GM04503 (cell line): ENCODE measurements around the gene SLC12A4.
"Not testable (repeated sequence)": the region's sequence is repeated elsewhere in the genome, so short reads cannot be mapped to it uniquely, and the experiment has no call there.

Experiments
- DNase-seq: peaks from one replicate; pipeline ENCODE4 v3.0.0-alpha.2; 2012; ENCODE audit warnings: low read depth

SLC12A4 gene

DNA sequence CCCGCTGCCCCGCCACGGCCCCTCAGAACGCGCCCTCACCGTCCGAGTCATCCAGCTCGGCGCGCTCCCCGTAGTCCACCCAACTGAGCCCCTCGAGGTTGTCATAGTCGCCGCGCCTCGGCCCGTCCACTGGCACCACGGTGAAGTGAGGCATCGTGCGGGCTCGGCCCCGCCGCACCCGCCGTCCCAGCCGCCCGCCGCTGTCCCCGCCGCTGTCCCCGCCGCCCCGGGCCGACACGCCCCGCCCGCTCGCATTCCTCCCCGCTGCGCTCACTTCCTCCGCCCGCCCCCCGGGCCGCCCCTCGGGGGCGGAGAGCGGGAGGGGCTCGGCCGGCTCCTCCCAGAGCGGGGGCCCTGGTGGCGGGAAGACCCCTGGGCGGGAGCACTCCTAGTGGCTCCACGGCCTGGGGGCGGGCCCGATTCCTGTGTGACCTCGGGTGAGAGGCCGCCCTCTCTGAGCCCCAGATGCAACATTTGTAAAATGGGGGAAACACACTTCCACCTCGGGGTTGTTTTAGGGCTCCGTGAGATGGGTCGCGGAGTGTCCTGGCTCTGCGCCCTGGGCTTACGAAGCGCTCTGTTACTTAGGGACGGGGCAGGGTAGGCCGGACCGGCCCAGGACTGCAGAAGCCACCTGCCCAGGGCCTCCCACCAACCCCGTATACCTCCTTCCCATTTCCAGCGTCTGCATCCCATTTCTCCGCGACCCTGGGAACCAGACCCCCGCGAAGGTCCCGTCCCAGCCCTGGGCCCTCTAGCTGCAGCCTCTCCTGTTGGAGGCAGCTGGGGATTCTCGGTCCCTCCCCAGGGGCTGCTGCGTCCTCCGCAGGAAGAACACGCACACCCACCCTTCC lies at the start of gene SLC12A4:
Gene SLC12A4 (minus strand): TSS at position 238 of the 854 bp plus-strand sequence. CDS start 84 bp downstream, at position 154.
- DNase-seq, result no peak

DNA sequence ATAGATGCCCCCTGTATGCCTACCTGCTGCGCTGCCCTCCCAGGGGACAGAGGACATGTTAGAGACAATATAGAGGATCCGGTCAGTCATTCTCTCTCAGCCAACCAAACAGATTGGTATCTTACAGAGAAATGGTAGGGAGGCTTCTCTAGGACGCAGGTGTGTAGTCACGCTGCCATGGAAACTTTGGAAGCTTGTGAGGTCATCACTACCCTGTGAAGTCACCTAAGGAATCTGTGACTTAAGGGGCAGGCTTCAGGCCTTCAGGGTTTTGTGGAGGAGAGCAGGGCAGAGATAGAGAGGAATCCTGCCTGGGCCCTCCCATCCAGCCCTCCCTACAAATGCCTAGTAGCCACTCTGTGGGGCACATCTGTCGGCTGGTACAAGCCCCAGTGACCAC lies 47.2 kb upstream of the SLC12A4 start, which contains the start of gene DPEP2NB:
Gene DPEP2NB (minus strand): TSS at position 231 of the 400 bp plus-strand sequence. CDS start 141 bp downstream, at position 90.
- DNase-seq, result no peak

DNA sequence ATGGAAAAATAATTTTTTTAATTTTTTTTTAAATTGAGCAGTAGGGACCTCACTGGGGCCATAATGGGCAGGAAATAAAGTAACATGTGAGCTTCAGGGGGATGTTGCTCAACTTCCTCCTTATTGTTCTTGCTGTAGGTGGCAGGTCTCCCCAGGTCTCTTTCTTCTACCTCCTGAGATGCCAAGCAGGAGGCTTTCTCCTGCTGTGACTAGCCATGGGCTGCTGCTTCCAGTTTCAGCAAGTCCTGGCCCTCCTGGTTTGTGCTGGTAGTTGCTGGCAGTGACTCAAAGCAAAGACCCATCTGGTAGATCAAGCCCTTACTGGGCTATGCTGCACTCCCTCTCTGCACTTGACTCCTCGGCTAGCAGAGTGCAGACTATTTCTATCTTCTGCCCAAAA lies 45.0 kb upstream of the SLC12A4 start:
- DNase-seq, result no peak

DNA sequence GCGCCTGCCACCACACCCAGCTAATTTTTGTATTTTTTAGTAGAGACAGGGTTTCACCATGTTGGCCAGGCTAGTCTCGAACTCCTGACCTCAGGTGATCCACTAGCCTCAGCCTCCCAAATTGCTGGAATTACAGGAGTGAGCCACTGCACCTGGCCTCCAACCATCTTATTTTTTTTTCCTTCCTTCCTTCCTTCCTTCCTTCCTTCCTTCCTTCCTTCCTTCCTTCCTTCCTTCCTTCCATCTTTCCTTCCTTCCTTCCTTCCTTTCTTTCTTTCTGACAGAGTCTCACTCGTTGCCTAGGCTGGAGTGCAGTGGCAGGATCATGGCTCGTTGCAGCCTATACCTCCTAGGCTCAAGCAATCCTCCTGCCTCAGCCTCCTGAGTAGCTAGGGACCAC lies 41.4 kb upstream of the SLC12A4 start:
- DNase-seq, result not testable (repeated sequence)

DNA sequence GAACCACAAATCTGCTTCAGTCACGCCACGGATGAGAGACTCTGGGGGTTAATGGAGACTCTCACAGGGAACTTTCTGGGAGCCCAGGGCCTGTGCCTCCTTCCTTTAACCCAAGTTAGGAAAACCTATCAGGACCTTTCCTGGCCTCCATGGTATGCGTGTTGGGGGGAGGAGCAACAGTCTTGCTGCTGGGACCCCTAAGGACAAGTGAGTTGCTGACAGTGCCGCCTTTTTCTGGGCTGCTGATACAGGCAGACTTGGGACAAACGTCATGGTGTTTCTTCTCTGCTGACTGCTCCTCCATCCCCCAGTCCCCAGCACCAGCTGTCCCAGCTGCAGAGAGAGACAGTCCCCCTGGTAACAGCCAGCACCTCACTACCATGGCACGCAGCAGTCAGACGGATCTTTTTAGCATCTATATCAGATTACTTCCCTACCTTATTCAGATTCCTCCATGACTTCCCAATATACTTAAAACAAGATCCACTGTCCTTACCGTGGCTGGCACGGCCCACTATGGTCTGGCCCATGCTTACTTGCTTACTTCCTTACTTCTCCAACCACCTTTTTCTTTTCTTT lies 40.8 kb upstream of the SLC12A4 start:
- no peak for DNase-seq

DNA sequence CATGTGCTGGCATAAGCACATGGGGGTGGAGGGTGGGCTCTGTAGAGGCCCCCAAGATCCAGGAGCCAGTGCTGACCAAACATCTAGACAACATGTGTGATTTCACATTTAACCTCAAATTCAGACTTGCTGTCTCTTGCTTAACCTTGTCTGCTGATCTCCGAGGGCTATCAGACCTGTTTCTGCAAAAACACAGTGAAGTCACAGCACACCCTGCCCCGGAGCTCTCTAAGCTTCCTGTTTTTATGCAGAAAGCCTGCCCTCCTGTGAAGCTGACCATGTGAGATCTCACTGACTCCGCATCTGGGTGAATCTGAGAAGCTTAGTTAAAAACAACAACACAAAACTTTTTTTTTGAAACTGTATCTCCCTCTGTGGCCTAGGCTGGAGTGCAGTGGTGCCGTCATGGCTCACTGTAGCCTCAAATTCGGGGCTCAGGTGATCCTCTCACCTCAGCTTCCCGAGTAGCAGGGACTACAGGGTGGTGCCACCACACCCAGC lies 37.4 kb upstream of the SLC12A4 start:
- DNase-seq, result no peak

DNA sequence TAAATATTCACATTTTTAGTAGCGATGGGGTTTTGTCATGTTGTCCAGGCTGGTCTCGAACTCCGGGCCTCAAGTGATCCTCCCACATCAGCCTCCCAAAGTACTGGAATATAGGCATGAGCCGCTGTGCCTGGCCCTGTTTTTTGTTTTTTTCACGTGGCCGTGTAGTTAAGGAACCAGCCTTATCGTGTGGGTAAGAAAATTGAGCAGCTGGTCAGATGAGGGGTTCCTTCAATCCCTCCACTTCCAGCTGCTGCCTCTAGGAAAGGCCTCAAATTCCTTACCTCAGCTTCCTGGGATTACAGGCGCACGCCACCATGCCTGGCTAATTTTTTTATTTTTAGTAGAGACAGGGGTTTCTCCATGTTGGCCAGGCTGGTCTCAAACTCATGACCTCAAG lies 36.8 kb upstream of the SLC12A4 start:
- DNase-seq, result no peak

DNA sequence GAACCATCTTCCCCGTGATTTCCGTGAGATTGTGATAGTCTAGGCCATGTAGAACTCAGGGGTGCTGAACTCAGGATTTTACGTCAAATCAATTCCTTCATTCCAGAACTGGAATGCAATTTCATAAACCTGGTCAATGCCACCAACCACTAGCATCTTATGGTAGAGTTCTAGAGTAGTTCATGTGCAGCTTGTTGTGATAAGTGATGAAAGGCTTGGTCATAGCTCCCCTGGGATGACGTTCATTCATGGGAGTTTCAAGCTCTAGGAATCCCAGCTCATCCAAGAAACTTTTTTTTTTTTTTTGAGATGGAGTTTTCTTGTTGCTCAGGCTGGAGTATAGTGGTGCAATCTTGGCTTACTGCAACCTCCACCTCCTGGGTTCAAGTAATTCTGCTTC lies 34.6 kb upstream of the SLC12A4 start:
- DNase-seq, result no peak

DNA sequence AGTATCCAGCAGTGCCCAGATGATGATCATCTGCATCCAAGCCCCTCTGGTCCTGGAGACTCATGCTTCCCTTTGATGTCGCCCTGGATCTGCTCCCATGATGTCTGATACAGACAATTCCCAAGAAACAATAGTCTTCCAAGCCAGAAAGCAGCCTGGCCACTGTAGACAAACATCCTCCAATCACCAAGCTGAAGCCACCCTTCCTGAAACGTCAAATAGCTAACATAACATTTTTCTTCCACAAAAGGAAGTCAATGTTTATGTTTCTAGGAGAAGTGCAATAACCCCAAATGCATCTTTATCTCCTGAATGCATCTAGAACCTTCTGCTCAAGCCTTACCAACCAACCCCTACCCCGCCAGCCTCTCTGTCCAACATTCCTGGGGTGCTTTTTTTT lies 32.0 kb upstream of the SLC12A4 start:
- no peak for DNase-seq

DNA sequence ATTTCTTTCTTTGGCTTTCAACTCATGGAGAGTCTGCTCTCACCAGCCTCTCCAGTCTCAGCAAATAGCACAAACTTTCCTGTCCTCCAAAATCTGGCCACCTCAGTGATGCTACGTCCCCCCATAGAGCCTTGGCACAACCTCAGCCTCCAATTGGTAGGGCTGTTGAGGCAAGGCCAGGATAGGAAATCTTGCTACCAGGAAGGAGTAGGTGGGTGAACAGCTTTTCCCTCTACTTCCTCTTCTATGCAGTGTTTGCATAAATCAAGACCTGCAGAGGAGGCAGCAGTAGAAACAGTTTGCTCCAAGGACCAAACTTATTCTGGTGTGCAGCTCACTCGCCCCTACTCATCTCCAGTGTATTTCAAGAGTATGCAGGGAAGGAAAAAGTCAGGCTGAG lies 31.5 kb upstream of the SLC12A4 start:
- no peak for DNase-seq

DNA sequence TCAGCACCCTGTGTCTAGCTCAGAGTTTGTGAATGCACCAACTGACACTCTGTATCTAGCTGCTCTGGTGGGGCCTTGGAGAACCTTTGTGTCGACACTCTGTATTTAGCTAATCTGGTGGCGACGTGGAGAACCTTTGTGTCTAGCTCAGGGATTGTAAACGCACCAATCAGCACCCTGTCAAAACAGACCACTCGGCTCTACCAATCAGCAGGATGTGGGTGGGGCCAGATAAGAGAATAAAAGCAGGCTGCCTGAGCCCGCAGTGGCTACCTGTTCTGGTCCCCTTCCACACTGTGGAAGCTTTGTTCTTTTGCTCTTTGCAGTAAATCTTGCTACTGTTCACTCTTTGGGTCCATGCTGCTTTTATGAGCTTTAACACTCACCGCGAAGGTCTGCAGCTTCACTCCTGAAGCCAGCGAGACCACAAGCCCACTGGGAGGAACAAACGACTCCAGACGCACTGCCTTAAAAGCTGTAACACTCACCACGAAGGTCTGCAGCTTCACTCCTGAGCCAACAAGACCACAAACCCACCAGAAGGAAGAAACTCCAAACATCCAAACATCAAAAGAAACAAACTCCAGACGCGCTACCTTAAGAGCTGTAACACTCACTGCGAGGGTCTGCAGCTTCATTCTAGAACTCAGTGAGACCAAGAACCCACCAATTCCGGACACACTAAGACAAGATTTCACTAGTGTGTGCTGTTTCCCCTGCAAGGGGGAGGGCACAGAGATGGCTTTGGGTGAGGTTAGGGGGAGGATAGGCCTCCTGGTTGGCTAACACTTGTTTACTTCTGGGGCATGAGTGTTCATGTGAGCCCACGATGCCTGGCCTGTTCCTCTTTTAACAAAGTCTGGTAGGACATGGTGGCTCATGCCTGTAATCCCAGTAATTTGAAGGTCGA lies 30.6 kb upstream of the SLC12A4 start, which contains the start of gene DPEP2:
Gene DPEP2 (minus strand): TSS at position 706 of the 910 bp plus-strand sequence. CDS start 6,272 bp downstream, outside the sequence.
- not testable (repeated sequence) for DNase-seq

DNA sequence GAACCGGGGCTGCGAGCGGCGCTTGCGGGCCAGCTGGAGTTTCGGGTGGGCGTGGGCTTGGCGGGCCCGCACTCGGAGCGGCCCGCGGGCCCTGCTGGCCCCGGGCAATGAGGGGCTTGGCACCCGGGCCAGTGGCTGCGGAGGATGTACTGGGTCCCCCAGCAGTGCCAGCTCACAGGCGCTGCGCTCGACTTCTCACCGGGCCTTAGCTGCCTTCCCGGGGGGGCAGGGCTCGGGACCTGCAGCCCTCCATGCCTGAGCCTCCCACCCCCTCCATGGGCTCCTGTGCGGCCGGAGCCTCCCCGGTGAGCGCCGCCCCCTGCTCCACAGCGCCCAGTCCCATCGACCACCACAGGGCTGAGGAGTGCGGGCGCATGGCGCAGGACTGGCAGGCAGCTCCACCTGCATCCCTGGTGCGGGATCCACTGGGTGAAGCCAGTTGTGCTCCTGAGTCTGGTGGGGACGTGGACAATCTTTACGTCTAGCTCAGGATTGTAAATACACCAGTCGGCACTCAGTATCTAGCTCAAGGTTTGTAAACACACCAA lies 29.9 kb upstream of the SLC12A4 start:
- DNase-seq, result not testable (repeated sequence)

DNA sequence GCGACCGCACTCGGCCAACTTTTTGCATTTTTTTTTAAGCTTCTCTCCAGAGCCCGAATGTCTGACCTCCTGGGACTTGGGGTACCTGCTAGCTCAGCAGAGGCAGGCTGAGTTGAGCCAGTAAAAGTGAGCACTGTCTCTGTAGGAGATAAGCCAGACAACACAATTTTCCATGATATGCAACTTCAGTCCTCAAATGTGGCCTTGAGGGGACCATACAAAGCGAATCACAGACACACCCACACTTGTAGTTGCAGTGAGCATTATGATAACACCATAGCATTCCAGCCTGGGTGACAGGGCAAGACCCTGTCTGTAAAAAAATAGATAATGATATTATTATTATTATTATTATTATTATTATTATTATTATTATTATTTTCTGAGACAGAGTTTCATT lies 28.2 kb upstream of the SLC12A4 start:
- DNase-seq, result no peak

DNA sequence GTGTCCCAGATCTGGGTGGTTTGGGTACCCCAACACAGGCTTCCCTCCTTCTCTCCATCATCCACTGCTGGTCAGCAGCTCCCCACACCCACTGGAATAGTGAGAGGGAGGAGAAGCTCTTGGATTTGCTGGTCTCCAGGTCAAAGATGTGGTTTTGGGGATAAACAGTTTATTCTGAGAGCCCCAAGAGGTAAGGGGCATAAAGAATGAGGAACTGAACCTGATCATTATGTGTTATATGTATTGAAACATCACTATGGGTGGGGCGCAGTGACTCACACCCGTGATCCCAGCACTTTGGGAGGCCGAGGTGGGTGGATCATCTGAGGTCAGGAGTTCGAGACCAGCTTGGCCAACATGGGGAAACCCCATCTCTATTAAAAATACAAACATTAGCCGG lies 27.0 kb upstream of the SLC12A4 start:
- DNase-seq, result no peak

DNA sequence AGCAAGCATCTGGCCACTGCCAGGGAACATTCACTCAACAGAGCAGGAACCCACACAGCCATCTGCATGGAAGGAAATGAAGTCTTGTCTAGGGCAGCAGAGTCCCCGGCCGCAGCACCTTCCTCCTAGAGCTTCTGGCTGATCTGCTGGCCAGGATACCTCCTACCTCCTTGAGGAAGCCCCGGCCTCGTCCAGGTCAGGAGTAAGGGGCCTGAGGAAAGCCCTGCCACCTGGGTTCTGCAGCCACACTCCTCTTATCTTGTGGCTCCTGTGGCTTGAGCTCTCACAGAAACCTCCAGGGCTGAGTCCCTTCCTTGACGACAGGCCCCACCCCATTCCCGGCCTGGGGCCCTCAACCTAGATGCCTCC lies 25.6 kb upstream of the SLC12A4 start:
- DNase-seq, result not testable (repeated sequence)

DNA sequence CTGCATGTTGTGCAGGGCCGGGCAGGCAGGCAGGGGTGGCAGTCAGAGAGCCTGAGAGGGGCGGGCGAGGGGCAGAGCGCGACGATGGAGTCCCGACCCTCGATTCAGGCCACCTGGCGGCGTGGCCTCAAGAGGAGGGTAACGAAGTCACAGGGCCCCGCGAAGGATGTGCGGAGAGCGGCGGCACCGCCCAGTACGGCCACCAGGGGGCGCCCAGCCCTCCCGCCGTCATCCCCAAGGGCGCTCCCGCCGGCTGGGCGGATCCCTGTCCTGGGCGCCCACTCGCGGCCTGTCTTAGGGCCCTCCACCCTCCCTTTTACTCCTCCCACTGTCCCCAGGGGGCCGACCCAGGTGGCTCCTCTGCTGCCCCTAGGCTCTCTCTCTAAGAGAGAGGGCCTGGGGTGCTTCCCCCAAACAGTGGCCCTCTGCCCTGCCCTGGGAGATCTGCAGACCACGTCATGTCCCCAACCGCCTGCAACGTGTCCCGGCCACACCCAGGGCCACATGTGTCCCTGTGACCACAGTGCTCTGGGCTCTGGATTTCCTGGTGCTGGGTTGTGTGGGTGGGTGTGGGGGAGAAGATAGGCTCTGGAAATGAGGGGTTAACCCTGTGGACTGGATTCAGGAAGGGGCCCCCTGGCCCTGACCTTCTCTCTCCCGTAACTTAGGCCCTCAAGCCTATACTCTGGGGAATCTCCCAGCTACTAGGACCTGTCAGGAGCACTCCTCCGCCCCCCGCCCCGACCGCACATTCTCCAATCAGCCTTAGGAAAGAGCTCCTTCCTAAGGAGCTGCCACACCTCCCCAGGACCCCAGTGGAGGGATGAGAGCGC lies 25.0 kb upstream of the SLC12A4 start:
- no peak for DNase-seq

DNA sequence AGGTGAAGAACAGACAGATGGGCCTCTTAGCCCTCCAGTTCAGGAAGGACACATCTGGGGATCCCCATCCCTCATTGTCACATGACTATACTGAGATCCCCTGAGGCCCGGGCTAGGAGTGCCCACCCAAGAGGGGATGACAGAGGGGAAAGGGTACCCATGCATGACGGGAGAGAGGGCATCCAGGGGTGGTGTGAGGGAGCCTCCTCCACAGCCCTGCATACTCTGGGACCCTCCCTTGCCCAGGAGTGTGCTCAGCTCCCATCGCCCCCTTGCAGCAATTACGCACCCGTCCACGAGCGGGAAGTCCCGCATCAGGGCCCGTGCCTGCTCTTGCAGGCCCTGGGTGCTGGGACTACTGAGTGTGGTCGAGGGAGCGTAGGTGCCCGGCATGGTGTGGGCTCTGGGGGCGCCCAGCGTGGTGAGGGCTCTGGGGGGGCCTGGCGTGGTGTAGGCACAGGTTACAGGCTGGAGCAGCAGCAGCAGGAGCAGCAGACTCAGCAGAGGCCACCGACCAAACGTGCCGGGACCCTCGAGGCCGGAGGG lies 24.3 kb upstream of the SLC12A4 start:
- no peak for DNase-seq

DNA sequence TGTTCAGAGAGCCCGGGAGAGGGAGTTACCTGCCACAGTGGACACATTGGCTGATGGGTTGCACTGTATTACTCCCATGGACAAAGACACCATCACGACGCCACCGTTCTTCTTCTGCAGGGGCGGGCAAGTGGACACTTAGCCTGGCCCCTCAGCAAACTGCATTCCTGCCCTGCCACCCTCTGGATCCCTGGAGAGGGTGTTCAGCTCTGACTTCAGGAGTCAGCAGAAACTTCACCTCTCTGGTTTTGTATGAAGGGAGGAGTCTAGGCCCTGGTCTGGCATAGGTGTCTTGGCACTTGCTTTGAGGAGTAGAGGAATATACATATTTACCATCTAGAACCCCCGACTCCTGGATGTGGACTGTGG lies 21.6 kb upstream of the SLC12A4 start:
- DNase-seq, result no peak

DNA sequence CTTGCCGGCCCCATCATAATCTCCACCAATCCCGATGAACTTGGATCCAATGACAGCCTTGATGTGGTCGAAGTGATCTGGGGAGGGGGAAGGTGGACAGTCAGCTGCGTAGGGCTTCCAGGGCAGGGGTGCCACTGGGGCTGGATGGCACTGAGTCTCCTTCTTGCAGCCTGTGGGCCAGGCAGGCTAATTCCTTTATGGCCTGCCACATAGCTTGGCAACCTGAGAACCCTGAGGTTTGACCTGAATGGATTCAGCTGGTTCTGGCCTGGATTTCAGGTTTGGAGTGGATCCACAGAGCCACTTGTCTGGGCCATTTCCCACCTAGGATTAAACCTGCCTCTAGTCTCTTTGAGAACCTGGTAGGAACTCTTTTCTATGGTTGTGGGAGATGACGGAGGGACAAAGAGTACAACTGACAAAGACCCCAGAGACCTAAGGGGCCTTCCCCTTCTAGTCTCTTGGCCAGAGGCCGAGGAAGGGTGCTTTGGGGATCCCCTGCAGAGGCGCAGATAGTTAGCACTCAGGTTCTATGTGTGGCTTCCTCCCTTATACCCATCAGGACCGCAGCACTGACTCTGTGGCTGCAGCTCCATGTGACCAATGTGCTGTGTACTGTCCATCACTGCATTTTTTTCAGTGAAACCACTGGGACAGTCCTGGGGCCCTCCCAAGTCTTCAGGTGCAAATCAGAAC lies 21.0 kb upstream of the SLC12A4 start:
- no peak for DNase-seq

DNA sequence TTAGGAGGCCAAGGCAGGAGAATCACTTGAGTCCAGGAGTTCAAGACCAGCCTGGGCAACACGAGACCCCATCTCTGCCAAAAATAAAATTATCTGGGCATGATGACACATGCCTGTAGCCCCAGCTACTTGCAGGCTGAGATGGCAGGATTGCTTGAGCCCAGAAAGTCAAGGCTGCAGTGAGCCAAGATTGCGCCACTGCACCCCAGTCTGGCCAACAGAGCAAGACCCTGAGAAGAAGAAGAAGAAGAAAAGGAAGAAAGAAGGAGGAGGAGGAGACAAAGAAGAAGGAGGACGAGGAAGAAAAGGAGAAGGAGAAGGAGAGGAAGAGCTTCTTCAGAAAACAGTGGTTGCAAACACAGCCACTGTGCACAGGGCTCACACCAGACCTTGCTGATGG lies 20.2 kb upstream of the SLC12A4 start:
- no peak for DNase-seq
